PC-9 (cell line): ENCODE measurements around the gene MAN2A1. TPM values are rescaled to one million over a fixed set of nuclear protein-coding genes. Genes with fewer than 3 reads are reported as not detected.

Experiments
- BruUV-seq: library from RNA; stranded (reverse); fragments of 400-500 nt; replicated peaks from 2 replicates; lab custom pipeline; 2021; lab: Mats Ljungman, UMichigan
- CTCF ChIA-PET: fragments of 300-600 bp; sonication (Branson Sonifier 250); formaldehyde crosslinking; loops from one replicate; lab custom pipeline; 2022; ENCODE audit warnings: antibody characterized with exemption; lab: Charles Lee
- POLR2A ChIA-PET: fragments of 300-600 bp; sonication (Branson Sonifier 250); formaldehyde crosslinking; loops from one replicate; lab custom pipeline; 2022; ENCODE audit warnings: antibody characterized with exemption; ENCODE audit not compliant: unreplicated experiment; lab: Charles Lee
- DNase-seq, 2 experiments: peaks; one replicate each; pipeline versions ENCODE4 v3.0.0 to v3.0.0-alpha.2; 2015 to 2022; ENCODE audit warnings: mixed read lengths in 1 of 2
- H2AFZ ChIP-seq: fragments of 200-600 bp; sonication (generic); 2 replicates; pipeline ENCODE4 v1.8.1; 2017; ENCODE audit warnings: antibody characterized with exemption
- H3F3A ChIP-seq: fragments of 200-600 bp; sonication (generic); 2 replicates; pipeline ENCODE4 v1.8.1; 2017; ENCODE audit warnings: antibody characterized with exemption, mild to moderate bottlenecking, low read depth; ENCODE audit not compliant: insufficient read depth
- H3K27ac ChIP-seq: fragments of 200-600 bp; sonication (generic); 2 replicates; pipeline ENCODE4 v1.6.1; 2016; ENCODE audit warnings: mixed run types
- H3K27me3 ChIP-seq: fragments of 200-600 bp; sonication (generic); 2 replicates; pipeline ENCODE4 v1.6.1; 2016; ENCODE audit warnings: low read depth, mixed run types; ENCODE audit not compliant: insufficient read depth
- H3K36me3 ChIP-seq: fragments of 200-600 bp; sonication (generic); 2 replicates; pipeline ENCODE4 v1.6.1; 2016; ENCODE audit warnings: low read depth, mixed run types
- H3K4me1 ChIP-seq: fragments of 200-600 bp; sonication (generic); replicated peaks from 2 replicates; pipeline ENCODE4 v1.6.1; 2016; ENCODE audit warnings: mixed run types; ENCODE audit not compliant: insufficient read depth
- H3K4me2 ChIP-seq: fragments of 200-600 bp; sonication (generic); 2 replicates; pipeline ENCODE4 v1.6.1; 2017; ENCODE audit warnings: mixed run types
- H3K4me3 ChIP-seq: fragments of 200-600 bp; sonication (generic); 2 replicates; pipeline ENCODE4 v1.6.1; 2016; ENCODE audit warnings: mixed run types
- H3K79me2 ChIP-seq: fragments of 200-600 bp; sonication (generic); 2 replicates; pipeline ENCODE4 v1.6.1; 2017; ENCODE audit warnings: low read depth, mixed run types
- H3K9me2 ChIP-seq: fragments of 200-600 bp; sonication (generic); 2 replicates; pipeline ENCODE4 v1.8.1; 2017; ENCODE audit warnings: mild to moderate bottlenecking; ENCODE audit not compliant: insufficient read depth
- H3K9me3 ChIP-seq: fragments of 200-600 bp; sonication (generic); 2 replicates; pipeline ENCODE4 v1.8.1; 2016; ENCODE audit warnings: low read depth; ENCODE audit not compliant: insufficient read depth
- H4K20me1 ChIP-seq: fragments of 200-600 bp; sonication (generic); 2 replicates; pipeline ENCODE4 v1.8.1; 2017; ENCODE audit not compliant: insufficient read depth
- CTCF ChIP-seq: fragments of 200-600 bp; sonication (generic); conservative IDR thresholded peaks from 2 replicates; pipeline ENCODE4 v1.6.1; 2017; ENCODE audit warnings: mixed run types, antibody characterized with exemption, mild to moderate bottlenecking, moderate library complexity
- EZH2 ChIP-seq: fragments of 200-600 bp; sonication (generic); IDR thresholded peaks from 2 replicates; pipeline ENCODE4 v1.8.0; 2017; ENCODE audit warnings: antibody characterized with exemption, low read depth
- intact Hi-C: fragments of 100-400 bp; cut with micrococcal nuclease; formaldehyde crosslinking; loops from one replicate; pipeline ENCODE4 v1.10.0; 2022; ENCODE audit not compliant: unreplicated experiment
- total RNA-seq: library from RNA; stranded (reverse); gene quantifications from 2 replicates; pipeline ENCODE4 v1.2.3, GENCODE V29; 2021

Gene MAN2A1
- total RNA-seq, 1 experiment from 2014 or later = 27.3 TPM

GRCh38 chr5:109685916-109686315 is 3.8 kb upstream of the MAN2A1 start:
- H2AFZ ChIP-seq = no peak overlapping the region
- H3K79me2 ChIP-seq = no peaks in the 10 kb centered on the region
- ChIA-PET POLR2A (no interaction called here), CTCF (no interaction called here)
- H3K27ac ChIP-seq = no peak overlapping the region
- no peaks in the 10 kb centered on the region for H3K36me3 ChIP-seq
- H4K20me1 ChIP-seq = no peaks in the 10 kb centered on the region
- TF ChIP-seq CTCF = no peak
- no peak for TF ChIP-seq EZH2
- H3F3A ChIP-seq = peaks cover 13% of the 10 kb centered on the region; the same call in 1 of the 2 replicates
- H3K4me1 ChIP-seq = no peaks in the 10 kb centered on the region
- BruUV-seq = no TSS peak
- no peak for DNase-seq
- H3K4me2 ChIP-seq = no peak overlapping the region
- H3K9me2 ChIP-seq = peaks cover 2% of the 10 kb centered on the region; the same call in 1 of the 2 replicates
- H3K4me3 ChIP-seq = no peak overlapping the region
- H3K27me3 ChIP-seq = no peaks in the 10 kb centered on the region
- H3K9me3 ChIP-seq = no peaks in the 10 kb centered on the region
- intact Hi-C loops = loop anchor here (2.0 to 5.0 kb wide), 2 partner anchors 941 to 1163 kb away; no protein-coding TSS in a partner anchor

GRCh38 chr5:109688630-109688969 is 1.1 kb upstream of the MAN2A1 start:
- no peaks in the 10 kb centered on the region for H4K20me1 ChIP-seq
- BruUV-seq = TSS peak; percentile 89
- CTCF ChIA-PET = interaction anchor here (1.2 kb wide), 1 partner anchor 52 kb away, joined by 3 read pairs; no protein-coding TSS in a partner anchor
- H3K4me1 ChIP-seq = peaks cover 12% of the 10 kb centered on the region
- peak overlapping the region; percentile 91 for H3K4me3 ChIP-seq
- peak overlapping the region; percentile 95 for H2AFZ ChIP-seq
- peak overlapping the region; percentile 66 for H3K27ac ChIP-seq
- H3K79me2 ChIP-seq = peaks cover 21% of the 10 kb centered on the region
- intact Hi-C loops = loop anchor here (2.0 to 5.0 kb wide), 4 partner anchors 156 to 1046 kb away; no protein-coding TSS in a partner anchor
- peak; percentile 79 for TF ChIP-seq CTCF
- no peak for TF ChIP-seq EZH2
- no peaks in the 10 kb centered on the region for H3K27me3 ChIP-seq
- no peak for DNase-seq
- H3K9me3 ChIP-seq = no peaks in the 10 kb centered on the region
- H3K36me3 ChIP-seq = no peaks in the 10 kb centered on the region
- H3F3A ChIP-seq = peaks cover 13% of the 10 kb centered on the region; the same call in 1 of the 2 replicates
- no peaks in the 10 kb centered on the region for H3K9me2 ChIP-seq
- POLR2A ChIA-PET = interaction anchor here (0.6 kb wide), 1 partner anchor 475 kb away, joined by 3 read pairs; no protein-coding TSS in a partner anchor
- peak overlapping the region; percentile 85 for H3K4me2 ChIP-seq

GRCh38 chr5:109688970-109689739 is 572 bp upstream of the MAN2A1 start:
- BruUV-seq = no TSS peak
- POLR2A ChIA-PET = no interaction called here

More at GRCh38 chr5:109688970-109689739, 572 bp upstream of the MAN2A1 start:
- Histone ChIP-seq H3K9me3 (no peaks in the 10 kb centered on the region), H3K79me2 (peaks cover 26% of the 10 kb centered on the region), H3K4me3 (peak overlapping the region; percentile 91), H2AFZ (peak overlapping the region; percentile 95), H3K4me2 (peak overlapping the region; percentile 85), H3K36me3 (no peaks in the 10 kb centered on the region), H3K9me2 (no peaks in the 10 kb centered on the region), H3K4me1 (peaks cover 18% of the 10 kb centered on the region), H3F3A (peaks cover 16% of the 10 kb centered on the region; the same call in 1 of the 2 replicates), H3K27me3 (no peaks in the 10 kb centered on the region), H4K20me1 (no peaks in the 10 kb centered on the region), H3K27ac (peak overlapping the region; percentile 66)
- TF ChIP-seq CTCF (peak; percentile 29; the same call in 1 of the 2 replicates), EZH2 (no peak)
- CTCF ChIA-PET = interaction anchor here (0.6 to 0.7 kb wide), 3 partner anchors 9 to 861 kb away, joined by 3 to 11 read pairs (median 3); no protein-coding TSS in a partner anchor
- intact Hi-C loops = loop anchor here (2.0 to 5.0 kb wide), 4 partner anchors 156 to 1046 kb away; no protein-coding TSS in a partner anchor
- DNase-seq = peak; percentile 81 to 86
